Erythroblast (primary cell): Measurements from ENCODE around the gene APBB2.

Experiments used
- GATA1 ChIP-seq: IDR thresholded peaks from 2 replicates; pipeline ENCODE4 v1.6.1; 2011; ENCODE audit warnings: low read depth, mild to moderate bottlenecking, control low read depth, low read length, moderate library complexity
- POLR2A ChIP-seq: IDR thresholded peaks from 2 replicates; pipeline ENCODE4 v1.6.1; 2011; ENCODE audit warnings: mild to moderate bottlenecking, low read length

DNA sequence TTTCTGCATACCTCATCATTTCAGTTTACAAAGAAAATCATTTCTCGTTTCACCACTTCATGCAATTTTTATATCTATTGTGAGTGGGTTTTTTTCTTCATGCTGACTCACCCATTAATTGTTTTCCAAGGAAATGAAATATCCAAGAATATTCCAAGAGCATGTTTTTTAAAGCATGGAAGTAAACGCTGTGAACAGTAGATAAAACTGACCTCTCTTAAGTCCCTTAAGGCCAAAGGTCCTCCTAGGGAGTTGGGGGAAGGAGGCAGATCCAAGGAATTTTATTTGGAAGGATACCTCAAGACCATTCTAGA lies 2.6 kb upstream of the APBB2 start:
- TF ChIP-seq POLR2A (no peak), GATA1 (no peak)
